ENCODE measurements around the gene NR0B1. TPM values are rescaled to one million over a fixed set of nuclear protein-coding genes. Genes with fewer than 3 reads are reported as not detected.

Gene NR0B1
- total RNA-seq, 1 donor from 2014 or later, result not detected

GRCh38 chrX:30301963-30302362, 7.2 kb downstream of the NR0B1 start:
- Mint-ChIP-seq H3K36me3 (ENCODE audit: low read depth) (no peaks in the 10 kb centered on the region), H3K4me1 (no peaks in the 10 kb centered on the region), H3K4me3 (no peak overlapping the region), H3K27ac (no peak overlapping the region), H3K27me3 (no peaks in the 10 kb centered on the region), H3K9me3 (no peaks in the 10 kb centered on the region)
- DNase-seq, result no peak
- intact Hi-C loops (cut with micrococcal nuclease), result no loop called here

- DNase-seq, result no peak
- Mint-ChIP-seq H3K36me3 (ENCODE audit: low read depth) (no peaks in the 10 kb centered on the region), H3K27me3 (no peaks in the 10 kb centered on the region), H3K9me3 (no peaks in the 10 kb centered on the region), H3K27ac (no peak overlapping the region), H3K4me1 (no peaks in the 10 kb centered on the region), H3K4me3 (no peak overlapping the region)
- intact Hi-C loops (cut with micrococcal nuclease), result no loop called here
Measured at GRCh38 chrX:30301208-30301607, 8.0 kb downstream of the NR0B1 start.

- H3K27ac Mint-ChIP-seq, result no peak overlapping the region
- intact Hi-C loops (cut with micrococcal nuclease), result no loop called here
- H3K9me3 Mint-ChIP-seq, result no peaks in the 10 kb centered on the region
- H3K4me1 Mint-ChIP-seq, result no peaks in the 10 kb centered on the region
- no peaks in the 10 kb centered on the region for H3K36me3 Mint-ChIP-seq (ENCODE audit: low read depth)
- H3K27me3 Mint-ChIP-seq, result no peaks in the 10 kb centered on the region
- H3K4me3 Mint-ChIP-seq, result no peak overlapping the region
- DNase-seq, result no peak
Measured at GRCh38 chrX:30296408-30297254, 12.6 kb downstream of the NR0B1 start.

- no peaks in the 10 kb centered on the region for H3K9me3 Mint-ChIP-seq
- H3K4me1 Mint-ChIP-seq, result peaks cover 2% of the 10 kb centered on the region
- H3K4me3 Mint-ChIP-seq, result no peak overlapping the region
- no peak overlapping the region for H3K27ac Mint-ChIP-seq
- H3K36me3 Mint-ChIP-seq (ENCODE audit: low read depth), result no peaks in the 10 kb centered on the region
- intact Hi-C loops (cut with micrococcal nuclease), result no loop called here
- no peaks in the 10 kb centered on the region for H3K27me3 Mint-ChIP-seq
- DNase-seq, result no peak
Measured at GRCh38 chrX:30283456-30284200, 25.6 kb downstream of the NR0B1 start.

GRCh38 chrX:30282527-30282926, 26.7 kb downstream of the NR0B1 start:
- Mint-ChIP-seq H3K4me3 (no peak overlapping the region), H3K36me3 (ENCODE audit: low read depth) (no peaks in the 10 kb centered on the region), H3K27ac (no peak overlapping the region), H3K27me3 (no peaks in the 10 kb centered on the region), H3K4me1 (peaks cover 2% of the 10 kb centered on the region), H3K9me3 (no peaks in the 10 kb centered on the region)
- DNase-seq, result no peak
- intact Hi-C loops (cut with micrococcal nuclease), result no loop called here

- intact Hi-C loops (cut with micrococcal nuclease), result no loop called here
- peaks cover 2% of the 10 kb centered on the region for H3K4me1 Mint-ChIP-seq
- H3K4me3 Mint-ChIP-seq, result no peak overlapping the region
- H3K27me3 Mint-ChIP-seq, result peaks cover 2% of the 10 kb centered on the region
- no peak for DNase-seq
- no peaks in the 10 kb centered on the region for H3K36me3 Mint-ChIP-seq (ENCODE audit: low read depth)
- H3K27ac Mint-ChIP-seq, result no peak overlapping the region
- H3K9me3 Mint-ChIP-seq, result no peaks in the 10 kb centered on the region
Measured at GRCh38 chrX:30280428-30280827, 28.8 kb downstream of the NR0B1 start.

- Mint-ChIP-seq H3K4me3 (no peak overlapping the region), H3K27ac (no peak overlapping the region), H3K27me3 (peaks cover 2% of the 10 kb centered on the region), H3K4me1 (no peaks in the 10 kb centered on the region), H3K9me3 (no peaks in the 10 kb centered on the region), H3K36me3 (ENCODE audit: low read depth) (no peaks in the 10 kb centered on the region)
- DNase-seq, result no peak
- intact Hi-C loops (cut with micrococcal nuclease), result no loop called here
Measured at GRCh38 chrX:30278365-30278764, 30.8 kb downstream of the NR0B1 start.

- Mint-ChIP-seq H3K27me3 (peaks cover 3% of the 10 kb centered on the region), H3K4me1 (no peaks in the 10 kb centered on the region), H3K4me3 (no peak overlapping the region), H3K27ac (no peak overlapping the region), H3K36me3 (ENCODE audit: low read depth) (no peaks in the 10 kb centered on the region), H3K9me3 (no peaks in the 10 kb centered on the region)
- intact Hi-C loops (cut with micrococcal nuclease), result no loop called here
- DNase-seq, result no peak
Measured at GRCh38 chrX:30275498-30275897, 33.7 kb downstream of the NR0B1 start.

GRCh38 chrX:30270639-30271038, 38.6 kb downstream of the NR0B1 start:
- peaks cover 3% of the 10 kb centered on the region for H3K27me3 Mint-ChIP-seq
- intact Hi-C loops (cut with micrococcal nuclease), result no loop called here

GRCh38 chrX:30262763-30263162, 46.4 kb downstream of the NR0B1 start:
- intact Hi-C loops (cut with micrococcal nuclease), result no loop called here
- H3K4me3 Mint-ChIP-seq, result no peak overlapping the region
- no peak overlapping the region for H3K27ac Mint-ChIP-seq
- no peaks in the 10 kb centered on the region for H3K36me3 Mint-ChIP-seq (ENCODE audit: low read depth)
- H3K4me1 Mint-ChIP-seq, result no peaks in the 10 kb centered on the region
- no peaks in the 10 kb centered on the region for H3K27me3 Mint-ChIP-seq
- H3K9me3 Mint-ChIP-seq, result no peaks in the 10 kb centered on the region
- DNase-seq, result no peak

More at GRCh38 chrX:30270639-30271038, 38.6 kb downstream of the NR0B1 start:
- Mint-ChIP-seq H3K4me3 (no peak overlapping the region), H3K36me3 (ENCODE audit: low read depth) (no peaks in the 10 kb centered on the region), H3K27ac (no peak overlapping the region), H3K4me1 (no peaks in the 10 kb centered on the region), H3K9me3 (no peaks in the 10 kb centered on the region)
- DNase-seq, result no peak

GRCh38 chrX:30261012-30261411, 48.2 kb downstream of the NR0B1 start:
- Mint-ChIP-seq H3K4me3 (no peak overlapping the region), H3K27me3 (no peaks in the 10 kb centered on the region), H3K9me3 (no peaks in the 10 kb centered on the region), H3K36me3 (ENCODE audit: low read depth) (no peaks in the 10 kb centered on the region), H3K4me1 (no peaks in the 10 kb centered on the region), H3K27ac (no peak overlapping the region)
- intact Hi-C loops (cut with micrococcal nuclease), result no loop called here
- no peak for DNase-seq

GRCh38 chrX:30259927-30260326, 49.3 kb downstream of the NR0B1 start:
- Mint-ChIP-seq H3K27me3 (no peaks in the 10 kb centered on the region), H3K4me3 (no peak overlapping the region), H3K9me3 (no peaks in the 10 kb centered on the region), H3K36me3 (ENCODE audit: low read depth) (no peaks in the 10 kb centered on the region), H3K27ac (no peak overlapping the region), H3K4me1 (no peaks in the 10 kb centered on the region)
- no peak for DNase-seq
- intact Hi-C loops (cut with micrococcal nuclease), result no loop called here
